Measurements from ENCODE around the gene ATN1. TPM values are rescaled to one million over a fixed set of nuclear protein-coding genes. Genes with fewer than 3 reads are reported as not detected.
A peak's percentile ranks its signal among the peaks of the same experiment; 100 is the strongest.

The ATN1 gene
- total and polyA plus RNA-seq, 2 of the 4 experiments (the other 2 are of a cell fraction): 3.4 to 58.7 TPM

GRCh38 chr12:6903722-6904121 lies 24.0 kb upstream of the ATN1 start:
- no peak for TF ChIP-seq CEBPB (IDR thresholded peaks at IDR 0.05; ENCODE audit: low read depth, low read length)
- TF ChIP-seq POLR2A (IDR thresholded peaks at IDR 0.05; ENCODE audit: low read depth, low read length): no peak
- TF ChIP-seq, protein P1, sequence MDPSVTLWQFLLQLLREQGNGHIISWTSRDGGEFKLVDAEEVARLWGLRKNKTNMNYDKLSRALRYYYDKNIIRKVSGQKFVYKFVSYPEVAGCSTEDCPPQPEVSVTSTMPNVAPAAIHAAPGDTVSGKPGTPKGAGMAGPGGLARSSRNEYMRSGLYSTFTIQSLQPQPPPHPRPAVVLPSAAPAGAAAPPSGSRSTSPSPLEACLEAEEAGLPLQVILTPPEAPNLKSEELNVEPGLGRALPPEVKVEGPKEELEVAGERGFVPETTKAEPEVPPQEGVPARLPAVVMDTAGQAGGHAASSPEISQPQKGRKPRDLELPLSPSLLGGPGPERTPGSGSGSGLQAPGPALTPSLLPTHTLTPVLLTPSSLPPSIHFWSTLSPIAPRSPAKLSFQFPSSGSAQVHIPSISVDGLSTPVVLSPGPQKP (IDR thresholded peaks at IDR 0.05; ENCODE audit: borderline replicate concordance, low read depth, low read length): no peak
- TF ChIP-seq, protein P2, sequence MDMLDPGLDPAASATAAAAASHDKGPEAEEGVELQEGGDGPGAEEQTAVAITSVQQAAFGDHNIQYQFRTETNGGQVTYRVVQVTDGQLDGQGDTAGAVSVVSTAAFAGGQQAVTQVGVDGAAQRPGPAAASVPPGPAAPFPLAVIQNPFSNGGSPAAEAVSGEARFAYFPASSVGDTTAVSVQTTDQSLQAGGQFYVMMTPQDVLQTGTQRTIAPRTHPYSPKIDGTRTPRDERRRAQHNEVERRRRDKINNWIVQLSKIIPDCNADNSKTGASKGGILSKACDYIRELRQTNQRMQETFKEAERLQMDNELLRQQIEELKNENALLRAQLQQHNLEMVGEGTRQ (IDR thresholded peaks at IDR 0.05; ENCODE audit: low read depth, low read length): no peak
- no peak for TF ChIP-seq FOS (IDR thresholded peaks at IDR 0.05; ENCODE audit: low read depth, low read length)
- TF ChIP-seq CTCF (conservative IDR thresholded peaks at IDR 0.05; ENCODE audit: low read depth, low read length): no peak
- TF ChIP-seq RCOR1 (IDR thresholded peaks at IDR 0.05; ENCODE audit: insufficient replicate concordance, low read length): no peak
- TF ChIP-seq BHLHE40 (IDR thresholded peaks at IDR 0.05; ENCODE audit: low read depth, low read length): no peak
- TF ChIP-seq SMC3 (IDR thresholded peaks at IDR 0.05; ENCODE audit: low read depth, low read length): no peak
- TF ChIP-seq CHD1 (IDR thresholded peaks at IDR 0.05; ENCODE audit: low read depth, low read length): no peak
- no peak for TF ChIP-seq MAFK (IDR thresholded peaks at IDR 0.05; ENCODE audit: low read depth, low read length)
- TF ChIP-seq RAD21 (IDR thresholded peaks at IDR 0.05; ENCODE audit: low read length): no peak
- TF ChIP-seq MXI1 (IDR thresholded peaks at IDR 0.05; ENCODE audit: borderline replicate concordance, low read depth, low read length): no peak
- no peak for TF ChIP-seq MAZ (IDR thresholded peaks at IDR 0.05; ENCODE audit: borderline replicate concordance, low read depth, low read length)
- TF ChIP-seq RFX5 (IDR thresholded peaks at IDR 0.05; ENCODE audit: low read depth, low read length): no peak
- TF ChIP-seq NFE2L2 (IDR thresholded peaks at IDR 0.05; ENCODE audit: low read depth, low read length): no peak
- Histone ChIP-seq H3K56ac (ENCODE audit: extremely low read depth, insufficient read depth, low read length) (no peak overlapping the region), H3K9me3 (ENCODE audit: control insufficient read depth, insufficient read depth, low read length) (no peaks in the 10 kb centered on the region), H2AK9ac (replicated peaks; ENCODE audit: low read depth, low read length, poor library complexity) (no peak overlapping the region), H2BK120ac (ENCODE audit: low read depth, low read length) (no peak overlapping the region), H4K5ac (ENCODE audit: low read depth, low read length) (no peak overlapping the region; the same call in 1 of the 2 replicates), H3K14ac (replicated peaks; ENCODE audit: low read depth, low read length) (no peak overlapping the region), H2BK20ac (ENCODE audit: low read depth, low read length) (no peak overlapping the region), H3K9ac (ENCODE audit: low read depth, low read length) (no peak overlapping the region), H3K9me1 (ENCODE audit: insufficient read depth, low read length) (peaks cover 4% of the 10 kb centered on the region; the same call in 1 of the 2 replicates), H2BK15ac (ENCODE audit: low read depth, low read length) (no peak overlapping the region; the same call in 2 of the 3 replicates), H2AK5ac (ENCODE audit: low read depth, low read length) (no peak overlapping the region), H3K4me3 (ENCODE audit: insufficient read depth, low read depth, low read length) (no peak overlapping the region), H4K91ac (ENCODE audit: insufficient read depth, low read depth, low read length) (no peak overlapping the region), H2BK5ac (ENCODE audit: low read depth, low read length, poor library complexity, severe bottlenecking) (no peak overlapping the region), H3K4ac (ENCODE audit: low read depth, low read length) (no peak overlapping the region), H2AFZ (replicated peaks; ENCODE audit: low read length, poor library complexity) (no peak overlapping the region), H3K4me1 (ENCODE audit: control insufficient read depth, insufficient read depth, low read length) (peaks cover 3% of the 10 kb centered on the region; the same call in 1 of the 2 replicates), H3K27me3 (ENCODE audit: control insufficient read depth, insufficient read depth, low read length) (no peaks in the 10 kb centered on the region), H4K8ac (ENCODE audit: low read depth in 2 of 2, low read length in 2 of 2) (peak overlapping the region; percentile 94 to 98), H3K36me3 (ENCODE audit: control insufficient read depth, insufficient read depth, low read length) (no peaks in the 10 kb centered on the region; the same call in 1 of the 2 replicates), H3K79me1 (ENCODE audit: low read depth in 1 of 2, low read length in 2 of 2) (no peaks in the 10 kb centered on the region; a peak in 1 of 4 replicates), H3K27ac (ENCODE audit: insufficient read depth, low read length) (no peak overlapping the region), H3K4me2 (ENCODE audit: low read depth, low read length) (no peak overlapping the region), H3K18ac (ENCODE audit: low read depth, low read length) (no peak overlapping the region), H4K20me1 (ENCODE audit: insufficient read depth, low read length) (no peaks in the 10 kb centered on the region), H3K23ac (ENCODE audit: low read depth, low read length) (no peak overlapping the region)
- intact Hi-C loops (cut with micrococcal nuclease): no loop called here
- BruUV-seq (replicated peaks): no TSS peak
- WGBS, 2 experiments (ENCODE audit: extremely low coverage in 2 of 2, insufficient read length in 1 of 2): 100% methylated on average over 1 of the region's 1 CpG; no CpG with 5 or more reads in 1 of the 2 experiments
- ATAC-seq (ENCODE audit: low read depth) (no peak), DNase-seq (no peak)
- in situ Hi-C loops (cut with MboI; ENCODE audit: low sequenced_read_pairs): no loop called here
- ChIA-PET POLR2A (ENCODE audit: unreplicated experiment) (no interaction called here), CTCF (interaction anchor here (2.3 kb wide), 1 partner anchor 13 kb away, joined by 9 read pairs; no protein-coding TSS in a partner anchor)
- dilution Hi-C loops (cut with HindIII; ENCODE audit: low sequenced_read_pairs, unreplicated experiment): no loop called here

Measured in IMR-90 (cell line).